Transverse colon (tissue), 4 donors: ENCODE results near the gene NPAS1. TPM values are rescaled to one million over a fixed set of nuclear protein-coding genes. Genes with fewer than 3 reads are reported as not detected.
A peak's percentile ranks its signal among the peaks of the same experiment; 100 is the strongest.

Experiments
- DNase-seq: peaks from one replicate; pipeline ENCODE4 v3.0.0-alpha.2; 2019
- H3K27ac ChIP-seq, 4 donors: fragments of 200-600 bp; sonication (generic); 2 replicates each; pipeline ENCODE4 v1.5.1; 2016 to 2018; ENCODE audit warnings: inconsistent platforms in 4 of 4
- H3K27me3 ChIP-seq: fragments of 200-600 bp; sonication (generic); 2 replicates; pipeline ENCODE4 v1.5.1; 2017; ENCODE audit warnings: inconsistent platforms
- H3K36me3 ChIP-seq, 4 donors: fragments of 200-600 bp; sonication (generic); 2 replicates each; pipeline ENCODE4 v1.5.1; 2017 to 2019; ENCODE audit warnings: inconsistent platforms in 4 of 4
- H3K4me1 ChIP-seq, 4 donors: fragments of 200-600 bp; sonication (generic); 2 replicates each; pipeline ENCODE4 v1.5.1; 2017 to 2020; ENCODE audit warnings: inconsistent platforms in 4 of 4
- H3K4me3 ChIP-seq, 4 donors: fragments of 200-600 bp; sonication (generic); 1 replicate in 1 of 4; 2 replicates in 3 of 4; pipeline versions ENCODE4 v1.5.1 to v1.6.1; 2017 to 2019; ENCODE audit warnings: inconsistent platforms in 4 of 4
- H3K9me3 ChIP-seq, 2 donors: fragments of 200-600 bp; sonication (generic); 2 replicates each; pipeline ENCODE4 v1.5.1; 2017 to 2019; ENCODE audit warnings: inconsistent platforms in 2 of 2
- EP300 ChIP-seq: sonication (generic); formaldehyde crosslinking; IDR thresholded peaks from one replicate; pipeline ENCODE4 v1.6.1; 2017; ENCODE audit warnings: antibody characterized with exemption, low read depth
- POLR2A ChIP-seq: fragments of 450-650 bp; IDR thresholded peaks from one replicate; pipeline ENCODE4 v1.6.1; 2016; ENCODE audit warnings: antibody characterized with exemption, mild to moderate bottlenecking, moderate library complexity
- POLR2AphosphoS5 ChIP-seq, 3 donors: sonication (generic); formaldehyde crosslinking; IDR thresholded peaks; one replicate each; pipeline ENCODE4 v1.6.1; 2016; ENCODE audit warnings: antibody characterized with exemption in 3 of 3
- WGBS, 2 donors: methylation state at CpG; one replicate each; pipeline ENCODE4 v1.1.5; 2018; ENCODE audit warnings: low coverage in 1 of 2; 5-methylcytosine and 5-hydroxymethylcytosine counted together
- in situ Hi-C, 4 donors: fragments of 200-750 bp; cut with MboI; loops; one replicate each; pipeline versions ENCODE4 v1.15.0 to v1.15.1; 2017; ENCODE audit warnings: low sequenced_read_pairs in 3 of 4, low pct_ligation_motif_present in 1 of 4, low pct_unique_long_range_greater_than_20kb in 1 of 4
- intact Hi-C: fragments of 100-400 bp; cut with DNase I; formaldehyde crosslinking; loops from one replicate; pipeline ENCODE4 v1.15.1; 2023; ENCODE audit warnings: low total_unique reads
- total RNA-seq, 4 donors: library from RNA; depleted of rRNA; stranded (reverse); fragments of >200 nt; gene quantifications; one replicate each; pipeline ENCODE4 v1.1.0, GENCODE V29; 2016
- TF ChIP-seq, protein P1 (sequence below), 5 experiments: fragments of 200-600 bp in 3 of 5; fragments of 450-650 bp in 2 of 5; sonication (generic) in 3 of 5; IDR thresholded peaks; 1 replicate in 2 of 5; 2 replicates in 3 of 5; pipeline ENCODE4 v1.5.1; 2016 to 2017; ENCODE audit warnings: antibody characterized with exemption in 5 of 5, inconsistent platforms in 3 of 5, mild to moderate bottlenecking in 2 of 5, moderate library complexity in 1 of 5

The NPAS1 gene
- under 1 TPM in 2 of 4 donors, not detected in 2; 0.55 to 0.79 TPM for total RNA-seq

- in situ Hi-C loops: no loop called here
- 3% methylated on average over 31 of the region's 58 CpGs; no CpG with 5 or more reads in 1 of the 2 donors for WGBS, 2 donors
- Histone ChIP-seq H3K27me3 (peaks cover 63% of the 10 kb centered on the region), H3K9me3 (no peaks in the 10 kb centered on the region), H3K4me1 (peaks cover 14 to 31% (median 24%) of the 10 kb centered on the region in 4 donors), H3K27ac (no peak within 1 kb of the TSS), H3K36me3 (no peaks in the 10 kb centered on the region), H3K4me3 (peak within 1 kb of the TSS in 2 of 4 donors; percentile 13 to 41)
- DNase-seq: no peak
- intact Hi-C loops: no loop called here
- TF ChIP-seq, protein P1, sequence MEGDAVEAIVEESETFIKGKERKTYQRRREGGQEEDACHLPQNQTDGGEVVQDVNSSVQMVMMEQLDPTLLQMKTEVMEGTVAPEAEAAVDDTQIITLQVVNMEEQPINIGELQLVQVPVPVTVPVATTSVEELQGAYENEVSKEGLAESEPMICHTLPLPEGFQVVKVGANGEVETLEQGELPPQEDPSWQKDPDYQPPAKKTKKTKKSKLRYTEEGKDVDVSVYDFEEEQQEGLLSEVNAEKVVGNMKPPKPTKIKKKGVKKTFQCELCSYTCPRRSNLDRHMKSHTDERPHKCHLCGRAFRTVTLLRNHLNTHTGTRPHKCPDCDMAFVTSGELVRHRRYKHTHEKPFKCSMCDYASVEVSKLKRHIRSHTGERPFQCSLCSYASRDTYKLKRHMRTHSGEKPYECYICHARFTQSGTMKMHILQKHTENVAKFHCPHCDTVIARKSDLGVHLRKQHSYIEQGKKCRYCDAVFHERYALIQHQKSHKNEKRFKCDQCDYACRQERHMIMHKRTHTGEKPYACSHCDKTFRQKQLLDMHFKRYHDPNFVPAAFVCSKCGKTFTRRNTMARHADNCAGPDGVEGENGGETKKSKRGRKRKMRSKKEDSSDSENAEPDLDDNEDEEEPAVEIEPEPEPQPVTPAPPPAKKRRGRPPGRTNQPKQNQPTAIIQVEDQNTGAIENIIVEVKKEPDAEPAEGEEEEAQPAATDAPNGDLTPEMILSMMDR (IDR thresholded peaks at IDR 0.05): no peak
- TF ChIP-seq POLR2AphosphoS5 (IDR thresholded peaks at IDR 0.05): no peak
- no peak for TF ChIP-seq POLR2A
- no peak for TF ChIP-seq EP300
Measured at GRCh38 chr19:47019431-47020041, at the start of gene NPAS1. NPAS1 (plus strand) TSS chr19:47019837; CDS start chr19:47021048, 1,211 bp downstream.

- H3K27ac ChIP-seq: no peak overlapping the region
- H3K4me1 ChIP-seq: peaks cover 11 to 33% (median 14%) of the 10 kb centered on the region in 4 donors
- H3K27me3 ChIP-seq: no peaks in the 10 kb centered on the region
- H3K9me3 ChIP-seq: no peaks in the 10 kb centered on the region
- WGBS, 2 donors: 82 to 90% methylated on average over 9 of the region's 9 CpGs
- intact Hi-C loops: no loop called here
- H3K36me3 ChIP-seq: no peaks in the 10 kb centered on the region
- in situ Hi-C loops: no loop called here
- no peak overlapping the region for H3K4me3 ChIP-seq
- TF ChIP-seq POLR2AphosphoS5 (IDR thresholded peaks at IDR 0.05): no peak
- TF ChIP-seq POLR2A: no peak
- TF ChIP-seq, protein P1 (IDR thresholded peaks at IDR 0.05): no peak
- no peak for TF ChIP-seq EP300
- no peak for DNase-seq
Measured at GRCh38 chr19:46970815-46971214, 48.8 kb upstream of the NPAS1 start.

GRCh38 chr19:46972311-46972710, 47.3 kb upstream of the NPAS1 start:
- no peaks in the 10 kb centered on the region for H3K27me3 ChIP-seq
- H3K36me3 ChIP-seq: no peaks in the 10 kb centered on the region
- intact Hi-C loops: no loop called here
- no peak for DNase-seq
- H3K4me3 ChIP-seq: no peak overlapping the region
- in situ Hi-C loops: no loop called here
- 60 to 91% methylated on average over 1 to 7 of the region's 7 CpGs for WGBS, 2 donors
- no peaks in the 10 kb centered on the region for H3K9me3 ChIP-seq
- H3K4me1 ChIP-seq: peaks cover 20 to 39% (median 25%) of the 10 kb centered on the region in 4 donors
- peak overlapping the region in 3 of 4 donors; percentile 16 to 42 (median 34) for H3K27ac ChIP-seq
- TF ChIP-seq, protein P1 (IDR thresholded peaks at IDR 0.05): no peak
- no peak for TF ChIP-seq POLR2AphosphoS5 (IDR thresholded peaks at IDR 0.05)
- TF ChIP-seq POLR2A: no peak
- no peak for TF ChIP-seq EP300

- no peak for DNase-seq
- Histone ChIP-seq H3K27me3 (no peaks in the 10 kb centered on the region), H3K4me3 (no peak overlapping the region), H3K4me1 (peaks cover 26 to 39% (median 27%) of the 10 kb centered on the region in 4 donors), H3K27ac (no peak overlapping the region), H3K9me3 (no peaks in the 10 kb centered on the region), H3K36me3 (no peaks in the 10 kb centered on the region)
- TF ChIP-seq POLR2AphosphoS5 (IDR thresholded peaks at IDR 0.05) (no peak), POLR2A (no peak), EP300 (no peak)
- TF ChIP-seq, protein P1 (IDR thresholded peaks at IDR 0.05): no peak
- 93 to 94% methylated on average over 2 to 4 of the region's 4 CpGs for WGBS, 2 donors
- in situ Hi-C loops: no loop called here
- intact Hi-C loops: no loop called here
Measured at GRCh38 chr19:46974181-46974580, 45.5 kb upstream of the NPAS1 start.
